ENCODE measurements around the gene SORBS1. TPM values are rescaled to one million over a fixed set of nuclear protein-coding genes. Genes with fewer than 3 reads are reported as not detected.
A peak's percentile ranks its signal among the peaks of the same experiment; 100 is the strongest.

Gene SORBS1
- total RNA-seq, 1 donor from 2014 or later = 116 TPM

DNA sequence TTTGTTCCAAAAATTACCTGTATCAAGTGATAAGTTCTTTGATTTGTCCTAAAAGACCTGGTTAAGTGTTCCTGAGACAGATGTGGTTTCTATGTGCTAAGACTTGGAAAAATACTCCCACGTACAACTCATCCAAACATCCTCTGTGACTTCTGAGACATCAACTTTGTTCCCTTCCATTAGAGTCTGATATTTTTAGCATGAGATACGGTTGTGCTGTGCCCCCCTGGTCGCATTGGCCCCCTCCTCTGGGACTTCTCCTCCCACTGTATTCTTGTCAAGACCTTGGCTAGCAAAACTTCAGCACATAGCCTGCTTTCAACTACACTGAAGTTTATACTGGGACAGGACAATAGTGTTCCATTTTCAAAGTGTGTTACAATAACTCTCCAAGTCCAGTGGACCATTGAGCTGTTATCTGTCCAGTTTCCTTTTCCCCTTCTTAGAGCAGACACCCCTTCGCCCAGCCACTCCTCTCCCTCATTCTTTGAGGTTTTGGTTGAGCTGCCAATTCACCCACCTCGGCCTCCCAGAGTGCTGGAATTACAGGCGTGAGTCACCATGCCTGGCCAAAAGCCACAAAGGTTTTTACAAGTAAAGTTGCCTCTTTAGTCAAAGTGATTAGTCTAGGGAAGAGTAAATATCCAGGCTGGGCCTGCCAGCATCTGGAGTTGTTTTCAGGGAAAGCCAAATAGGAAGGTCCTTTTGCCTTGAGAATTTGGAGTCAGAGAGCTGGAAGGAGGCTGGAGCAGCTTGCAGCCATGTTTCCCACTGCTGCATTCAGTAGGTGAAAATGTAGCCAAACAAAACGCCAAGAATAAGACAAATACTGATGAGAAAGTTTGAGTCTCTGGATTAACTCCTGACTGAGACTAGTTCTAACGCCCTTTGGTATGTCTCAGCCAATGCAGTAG, 252.5 kb downstream of the SORBS1 start:
- Histone ChIP-seq H3K4me1 (peaks cover 29% of the 10 kb centered on the region), H3K27ac (peak overlapping the region; percentile 53), H3K36me3 (peaks cover 0 to 1% of the 10 kb centered on the region in 2 donors), H3K9me3 (no peaks in the 10 kb centered on the region), H3K27me3 (no peaks in the 10 kb centered on the region), H3K4me3 (no peak overlapping the region)
- DNase-seq (ENCODE audit: extremely low spot score in 2 of 2) = peak in 1 of 2 donors; percentile 94
- TF ChIP-seq POLR2A (IDR thresholded peaks at IDR 0.05) (no peak), POLR2AphosphoS5 (IDR thresholded peaks at IDR 0.05; ENCODE audit: insufficient read depth in 1 of 2, low read depth in 1 of 2) (peak; percentile 33 to 86)
- intact Hi-C loops (cut with DNase I) = no loop called here

DNA sequence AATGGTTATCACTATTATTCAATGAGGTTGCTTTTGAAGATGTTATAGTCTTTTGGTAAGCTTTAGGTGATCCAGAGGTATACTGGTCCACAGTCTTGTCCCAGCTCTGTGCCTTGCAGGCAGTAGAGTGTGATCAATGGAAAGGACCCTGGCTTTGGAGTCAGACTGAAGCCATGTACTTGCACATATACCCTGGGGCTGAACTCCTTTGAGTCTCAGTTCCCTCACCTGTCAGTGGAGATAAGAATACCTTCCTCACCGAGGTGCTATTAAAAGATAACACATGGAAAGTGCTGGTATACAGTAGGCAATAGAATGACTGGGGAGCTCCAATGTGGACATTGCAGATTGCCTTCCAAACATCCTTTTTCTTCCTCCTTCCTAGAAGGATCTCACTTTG, 254.3 kb downstream of the SORBS1 start:
- TF ChIP-seq, protein P1, sequence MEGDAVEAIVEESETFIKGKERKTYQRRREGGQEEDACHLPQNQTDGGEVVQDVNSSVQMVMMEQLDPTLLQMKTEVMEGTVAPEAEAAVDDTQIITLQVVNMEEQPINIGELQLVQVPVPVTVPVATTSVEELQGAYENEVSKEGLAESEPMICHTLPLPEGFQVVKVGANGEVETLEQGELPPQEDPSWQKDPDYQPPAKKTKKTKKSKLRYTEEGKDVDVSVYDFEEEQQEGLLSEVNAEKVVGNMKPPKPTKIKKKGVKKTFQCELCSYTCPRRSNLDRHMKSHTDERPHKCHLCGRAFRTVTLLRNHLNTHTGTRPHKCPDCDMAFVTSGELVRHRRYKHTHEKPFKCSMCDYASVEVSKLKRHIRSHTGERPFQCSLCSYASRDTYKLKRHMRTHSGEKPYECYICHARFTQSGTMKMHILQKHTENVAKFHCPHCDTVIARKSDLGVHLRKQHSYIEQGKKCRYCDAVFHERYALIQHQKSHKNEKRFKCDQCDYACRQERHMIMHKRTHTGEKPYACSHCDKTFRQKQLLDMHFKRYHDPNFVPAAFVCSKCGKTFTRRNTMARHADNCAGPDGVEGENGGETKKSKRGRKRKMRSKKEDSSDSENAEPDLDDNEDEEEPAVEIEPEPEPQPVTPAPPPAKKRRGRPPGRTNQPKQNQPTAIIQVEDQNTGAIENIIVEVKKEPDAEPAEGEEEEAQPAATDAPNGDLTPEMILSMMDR (IDR thresholded peaks at IDR 0.05) = no peak
- TF ChIP-seq POLR2A (IDR thresholded peaks at IDR 0.05) = no peak
- DNase-seq (ENCODE audit: extremely low spot score in 2 of 2) = no peak
- intact Hi-C loops (cut with DNase I) = no loop called here
- no peaks in the 10 kb centered on the region for H3K9me3 ChIP-seq
- H3K4me3 ChIP-seq = no peak overlapping the region
- H3K27me3 ChIP-seq = no peaks in the 10 kb centered on the region
- H3K27ac ChIP-seq = no peak overlapping the region
- H3K36me3 ChIP-seq = no peaks in the 10 kb centered on the region
- peaks cover 29% of the 10 kb centered on the region for H3K4me1 ChIP-seq

DNA sequence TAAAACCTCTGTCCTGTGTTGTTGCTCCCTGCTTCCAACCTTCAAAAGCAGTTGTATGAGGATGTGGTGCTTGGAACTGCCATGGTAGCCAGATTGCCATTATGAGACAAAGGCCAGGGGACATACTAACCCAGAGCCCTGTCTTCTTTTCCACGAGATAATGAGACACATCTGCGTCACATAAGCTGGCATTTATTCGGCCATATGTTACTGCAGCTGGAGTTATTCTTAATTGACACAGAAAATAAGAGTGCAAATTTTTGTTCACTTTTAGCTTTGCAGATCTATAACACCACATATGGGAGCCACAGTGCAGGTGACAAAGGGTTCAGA, 254.9 kb downstream of the SORBS1 start:
- H3K36me3 ChIP-seq = no peaks in the 10 kb centered on the region
- H3K4me1 ChIP-seq = peaks cover 29% of the 10 kb centered on the region
- intact Hi-C loops (cut with DNase I) = no loop called here
- H3K4me3 ChIP-seq = no peak overlapping the region
- no peak for TF ChIP-seq POLR2AphosphoS5 (IDR thresholded peaks at IDR 0.05; ENCODE audit: insufficient read depth in 1 of 2, low read depth in 1 of 2)
- TF ChIP-seq, protein P1 (IDR thresholded peaks at IDR 0.05) = no peak
- DNase-seq (ENCODE audit: extremely low spot score in 2 of 2) = no peak
- H3K9me3 ChIP-seq = no peaks in the 10 kb centered on the region
- H3K27ac ChIP-seq = no peak overlapping the region
- no peaks in the 10 kb centered on the region for H3K27me3 ChIP-seq

DNA sequence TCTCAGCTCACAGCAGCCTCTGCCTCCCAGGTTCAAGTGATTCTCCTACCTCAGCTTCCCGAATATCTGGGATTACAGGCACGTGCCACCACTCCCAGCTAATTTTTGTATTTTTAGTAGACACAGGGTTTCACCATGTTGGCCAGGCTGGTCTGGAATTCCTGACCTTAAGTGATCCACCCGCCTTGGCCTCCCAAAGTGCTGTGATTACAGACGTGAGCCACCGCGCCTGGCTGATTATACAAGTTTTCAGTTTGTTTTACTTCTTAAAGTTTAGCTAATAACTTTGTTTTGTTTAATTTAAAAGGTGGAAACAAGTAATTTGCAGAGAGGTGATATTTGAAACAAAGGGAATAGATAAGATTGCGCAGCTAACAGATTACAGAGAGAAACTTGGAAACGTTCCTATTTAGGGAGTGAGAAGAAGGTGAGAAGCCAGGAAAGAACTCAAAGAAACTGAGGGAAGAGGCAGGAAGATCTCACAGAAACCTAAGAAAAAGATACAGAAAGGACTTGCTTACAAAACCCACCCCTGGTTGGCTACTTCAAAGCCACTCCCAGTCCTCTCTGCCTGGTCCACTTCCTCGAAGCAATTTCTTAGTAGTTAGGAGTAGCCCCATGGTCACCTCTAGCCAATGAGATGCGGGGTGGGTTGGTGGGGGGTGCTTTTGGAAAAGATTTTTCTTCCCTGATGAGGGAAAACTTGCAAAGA, 255.4 kb downstream of the SORBS1 start:
- intact Hi-C loops (cut with DNase I) = no loop called here
- Histone ChIP-seq H3K9me3 (no peaks in the 10 kb centered on the region), H3K27me3 (no peaks in the 10 kb centered on the region), H3K36me3 (no peaks in the 10 kb centered on the region), H3K27ac (no peak overlapping the region), H3K4me1 (peaks cover 29% of the 10 kb centered on the region), H3K4me3 (no peak overlapping the region)
- no peak for DNase-seq (ENCODE audit: extremely low spot score in 2 of 2)
- TF ChIP-seq POLR2A (IDR thresholded peaks at IDR 0.05) = no peak
- no peak for TF ChIP-seq POLR2AphosphoS5 (IDR thresholded peaks at IDR 0.05; ENCODE audit: insufficient read depth in 1 of 2, low read depth in 1 of 2)
- TF ChIP-seq, protein P1 (IDR thresholded peaks at IDR 0.05) = no peak

DNA sequence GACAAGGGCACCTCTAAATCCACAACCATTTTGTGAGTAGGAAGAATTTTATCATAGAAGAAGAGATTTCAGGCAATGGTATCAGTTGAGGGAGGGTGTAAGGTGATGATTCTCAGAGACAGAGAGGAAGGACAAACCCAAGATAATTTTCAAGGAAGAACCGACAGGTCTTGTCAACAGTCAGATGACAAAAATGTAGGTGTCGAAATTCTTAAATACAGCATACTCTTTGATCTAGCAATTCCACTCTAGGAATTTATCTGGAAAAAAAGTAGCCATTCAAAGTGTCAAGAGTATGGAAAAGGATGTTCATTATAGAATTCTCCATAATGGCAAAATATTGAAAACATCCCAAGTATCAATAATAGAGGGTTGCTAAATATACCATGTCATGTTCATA, 256.2 kb downstream of the SORBS1 start:
- Histone ChIP-seq H3K9me3 (no peaks in the 10 kb centered on the region), H3K27ac (no peak overlapping the region), H3K27me3 (no peaks in the 10 kb centered on the region), H3K36me3 (no peaks in the 10 kb centered on the region), H3K4me1 (peaks cover 25% of the 10 kb centered on the region), H3K4me3 (no peak overlapping the region)
- intact Hi-C loops (cut with DNase I) = no loop called here
- TF ChIP-seq POLR2A (IDR thresholded peaks at IDR 0.05) (no peak), POLR2AphosphoS5 (IDR thresholded peaks at IDR 0.05; ENCODE audit: insufficient read depth in 1 of 2, low read depth in 1 of 2) (no peak)
- TF ChIP-seq, protein P1 (IDR thresholded peaks at IDR 0.05) = no peak
- no peak for DNase-seq (ENCODE audit: extremely low spot score in 2 of 2)
